Astrocyte of the cerebellum (primary cell): Measurements from ENCODE around the gene TRMT6.

Experiments used
- DNase-seq: peaks from one replicate; pipeline ENCODE4 v3.0.0-alpha.2; 2011; ENCODE audit warnings: low read depth
- H3K4me3 ChIP-seq: 2 replicates; pipeline ENCODE4 v1.5.1; 2011; ENCODE audit warnings: mild to moderate bottlenecking, low read depth, low read length, moderate library complexity
- in situ Hi-C: cut with HindIII; loops from 2 replicates; pipeline ENCODE4 v1.10.0; 2017; ENCODE audit warnings: low sequenced_read_pairs
- TF ChIP-seq, protein P1 (sequence below): IDR thresholded peaks from 2 replicates; pipeline ENCODE4 v1.5.1; 2012; ENCODE audit warnings: low read length, low read depth, moderate library complexity, mild to moderate bottlenecking; ENCODE audit errors: missing control alignments

Gene TRMT6, protein sequence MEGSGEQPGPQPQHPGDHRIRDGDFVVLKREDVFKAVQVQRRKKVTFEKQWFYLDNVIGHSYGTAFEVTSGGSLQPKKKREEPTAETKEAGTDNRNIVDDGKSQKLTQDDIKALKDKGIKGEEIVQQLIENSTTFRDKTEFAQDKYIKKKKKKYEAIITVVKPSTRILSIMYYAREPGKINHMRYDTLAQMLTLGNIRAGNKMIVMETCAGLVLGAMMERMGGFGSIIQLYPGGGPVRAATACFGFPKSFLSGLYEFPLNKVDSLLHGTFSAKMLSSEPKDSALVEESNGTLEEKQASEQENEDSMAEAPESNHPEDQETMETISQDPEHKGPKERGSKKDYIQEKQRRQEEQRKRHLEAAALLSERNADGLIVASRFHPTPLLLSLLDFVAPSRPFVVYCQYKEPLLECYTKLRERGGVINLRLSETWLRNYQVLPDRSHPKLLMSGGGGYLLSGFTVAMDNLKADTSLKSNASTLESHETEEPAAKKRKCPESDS

DNA sequence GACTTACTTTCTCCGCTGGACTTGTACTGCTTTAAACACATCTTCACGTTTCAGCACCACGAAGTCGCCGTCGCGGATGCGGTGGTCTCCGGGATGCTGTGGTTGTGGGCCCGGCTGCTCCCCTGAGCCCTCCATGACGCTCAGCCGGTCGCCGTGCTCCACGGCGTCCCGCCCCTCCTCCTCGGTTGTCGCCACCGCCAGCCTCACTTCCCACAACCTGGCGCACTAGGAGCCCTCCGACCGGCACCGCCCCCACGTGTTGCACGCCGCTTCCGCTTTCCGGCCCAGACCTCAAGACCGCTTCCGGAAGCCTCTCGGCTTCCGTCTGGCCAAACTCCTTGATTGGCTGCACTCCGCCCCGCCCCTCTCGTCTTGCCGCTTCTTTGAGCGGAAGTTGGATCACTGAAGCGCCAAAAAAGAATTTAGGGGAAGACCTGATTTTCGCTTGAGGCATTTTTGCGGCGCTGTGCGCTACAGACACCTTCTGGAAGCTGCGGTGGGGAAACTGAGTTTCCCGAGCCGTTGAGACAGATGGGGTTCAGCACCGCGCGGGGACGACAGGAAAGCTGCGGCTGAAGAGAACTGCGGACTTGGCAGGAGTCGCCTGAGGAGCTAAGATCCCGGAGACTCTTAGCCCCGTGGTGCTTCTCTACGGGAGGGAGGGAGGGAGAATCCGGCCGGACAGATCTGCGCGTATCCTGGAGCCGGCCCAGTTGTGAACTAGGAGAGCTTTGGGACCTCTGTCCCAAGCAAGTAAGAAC is at the start of gene TRMT6, which contains the start of gene MCM8:
TRMT6 (minus strand) TSS at position 263 of the 761 bp plus-strand sequence; CDS start at position 135, 128 bp downstream.
MCM8 (plus strand) TSS at position 382 of the 761 bp plus-strand sequence. CDS start 1,364 bp downstream, outside the sequence.
- in situ Hi-C loops, result no loop called here
- H3K4me3 ChIP-seq, result peak within 1 kb of the TSS; percentile 90
- TF ChIP-seq, protein P1, sequence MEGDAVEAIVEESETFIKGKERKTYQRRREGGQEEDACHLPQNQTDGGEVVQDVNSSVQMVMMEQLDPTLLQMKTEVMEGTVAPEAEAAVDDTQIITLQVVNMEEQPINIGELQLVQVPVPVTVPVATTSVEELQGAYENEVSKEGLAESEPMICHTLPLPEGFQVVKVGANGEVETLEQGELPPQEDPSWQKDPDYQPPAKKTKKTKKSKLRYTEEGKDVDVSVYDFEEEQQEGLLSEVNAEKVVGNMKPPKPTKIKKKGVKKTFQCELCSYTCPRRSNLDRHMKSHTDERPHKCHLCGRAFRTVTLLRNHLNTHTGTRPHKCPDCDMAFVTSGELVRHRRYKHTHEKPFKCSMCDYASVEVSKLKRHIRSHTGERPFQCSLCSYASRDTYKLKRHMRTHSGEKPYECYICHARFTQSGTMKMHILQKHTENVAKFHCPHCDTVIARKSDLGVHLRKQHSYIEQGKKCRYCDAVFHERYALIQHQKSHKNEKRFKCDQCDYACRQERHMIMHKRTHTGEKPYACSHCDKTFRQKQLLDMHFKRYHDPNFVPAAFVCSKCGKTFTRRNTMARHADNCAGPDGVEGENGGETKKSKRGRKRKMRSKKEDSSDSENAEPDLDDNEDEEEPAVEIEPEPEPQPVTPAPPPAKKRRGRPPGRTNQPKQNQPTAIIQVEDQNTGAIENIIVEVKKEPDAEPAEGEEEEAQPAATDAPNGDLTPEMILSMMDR, result no peak
- DNase-seq, result peak; percentile 87

DNA sequence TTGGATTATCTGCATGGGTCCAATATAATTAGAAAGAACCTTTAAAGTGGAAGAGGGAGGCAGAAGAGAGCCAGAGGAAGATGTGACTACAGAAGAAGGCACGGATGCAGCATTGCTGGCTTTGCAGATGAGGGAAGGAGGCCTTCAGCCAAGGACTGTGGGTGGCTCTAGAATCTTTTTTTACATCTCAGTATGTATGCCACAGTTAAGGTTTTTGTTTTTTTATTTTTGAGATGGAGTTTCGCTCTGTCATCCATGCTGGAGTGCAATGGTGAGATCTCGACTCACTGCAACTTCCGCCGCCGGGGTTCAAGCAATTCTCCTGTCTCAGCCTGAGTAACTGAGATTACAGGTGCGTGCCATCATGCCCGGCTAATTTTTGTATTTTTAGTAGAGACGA is 49.5 kb upstream of the TRMT6 start:
- TF ChIP-seq, protein P1, result no peak

DNA sequence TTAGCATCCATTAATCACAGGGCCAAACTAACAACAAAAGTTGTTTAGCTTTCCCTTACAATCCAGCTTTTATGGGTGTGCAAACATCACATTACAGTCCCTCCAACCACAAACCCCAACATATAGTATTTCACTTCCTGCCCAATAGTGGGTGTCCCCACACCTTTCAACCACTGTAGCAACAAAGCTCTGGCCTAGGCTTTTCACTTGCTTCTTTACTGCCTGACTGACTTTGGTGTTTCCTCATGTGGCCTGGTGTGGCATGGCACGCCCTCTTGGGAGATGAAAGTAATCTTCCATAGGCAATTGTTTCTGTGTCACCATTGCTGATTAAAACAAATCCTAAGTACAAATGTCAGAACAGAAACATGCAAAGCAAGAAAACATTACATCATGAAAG is 46.4 kb upstream of the TRMT6 start:
- no peak overlapping the region for H3K4me3 ChIP-seq
- TF ChIP-seq, protein P1, result no peak
- no peak for DNase-seq
- in situ Hi-C loops, result no loop called here

More for the DNA sequence above, 49.5 kb upstream of the TRMT6 start:
- in situ Hi-C loops, result no loop called here
- no peak for DNase-seq
- H3K4me3 ChIP-seq, result no peak overlapping the region

DNA sequence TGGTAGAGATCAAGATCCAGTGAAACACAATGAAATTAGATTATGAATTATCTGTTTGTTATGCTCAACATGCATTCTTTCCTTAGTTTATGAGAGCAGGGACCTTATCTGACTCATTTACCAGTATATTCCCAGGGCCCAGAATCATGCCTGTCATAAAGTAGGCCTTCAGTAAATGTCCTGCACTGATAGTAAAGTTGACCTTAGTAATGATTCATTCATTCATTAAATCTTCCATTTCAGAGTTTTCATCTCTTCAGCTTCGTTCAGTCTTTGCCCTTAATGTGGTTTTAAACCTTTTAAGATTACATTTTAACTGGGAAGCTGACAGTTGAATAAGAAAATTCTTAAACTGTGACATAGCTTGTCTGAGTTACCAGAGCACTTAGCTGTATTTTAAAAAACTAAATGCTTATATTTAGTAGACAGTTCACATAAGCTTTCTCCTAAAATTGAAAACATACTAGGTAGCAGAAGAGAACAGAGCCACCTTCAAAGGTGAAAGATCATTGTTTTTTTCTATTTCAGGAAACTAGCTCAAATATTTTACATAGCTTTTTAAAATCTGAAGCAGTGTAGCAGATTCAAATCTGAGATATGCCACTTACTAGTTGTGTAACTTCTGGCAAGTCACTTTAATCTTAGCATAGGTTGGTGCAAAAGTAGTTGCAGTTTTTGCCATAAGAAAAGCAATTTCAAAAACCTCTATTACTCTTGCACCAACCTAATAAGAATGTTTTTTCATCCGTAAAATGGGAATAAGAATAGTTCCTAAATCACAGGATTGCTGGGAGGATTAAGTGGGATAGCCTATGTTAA is 41.5 kb upstream of the TRMT6 start:
- TF ChIP-seq, protein P1, result no peak
- in situ Hi-C loops, result no loop called here

DNA sequence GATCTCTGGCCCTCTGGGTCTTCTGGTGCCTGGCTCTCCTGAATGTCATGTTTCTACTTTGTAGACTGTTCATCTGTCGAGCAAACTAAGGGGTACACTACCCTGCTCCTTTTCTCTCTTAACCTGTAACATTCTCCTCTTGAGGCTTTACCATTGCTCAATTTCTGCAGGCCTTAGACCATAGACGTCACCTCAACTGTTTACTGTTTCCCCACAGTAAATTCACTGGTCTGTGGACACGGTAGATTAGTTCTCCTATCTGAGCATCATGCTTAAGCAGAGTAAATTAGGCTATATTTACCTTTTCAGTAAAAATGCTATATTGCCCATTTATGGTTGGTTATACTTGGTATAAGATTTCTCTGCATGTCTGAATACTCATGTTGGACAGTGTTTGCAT is 40.6 kb upstream of the TRMT6 start:
- DNase-seq, result no peak
- no peak overlapping the region for H3K4me3 ChIP-seq
- in situ Hi-C loops, result no loop called here
- TF ChIP-seq, protein P1, result no peak

More for the DNA sequence above, 41.5 kb upstream of the TRMT6 start:
- DNase-seq, result no peak
- H3K4me3 ChIP-seq, result no peak overlapping the region

DNA sequence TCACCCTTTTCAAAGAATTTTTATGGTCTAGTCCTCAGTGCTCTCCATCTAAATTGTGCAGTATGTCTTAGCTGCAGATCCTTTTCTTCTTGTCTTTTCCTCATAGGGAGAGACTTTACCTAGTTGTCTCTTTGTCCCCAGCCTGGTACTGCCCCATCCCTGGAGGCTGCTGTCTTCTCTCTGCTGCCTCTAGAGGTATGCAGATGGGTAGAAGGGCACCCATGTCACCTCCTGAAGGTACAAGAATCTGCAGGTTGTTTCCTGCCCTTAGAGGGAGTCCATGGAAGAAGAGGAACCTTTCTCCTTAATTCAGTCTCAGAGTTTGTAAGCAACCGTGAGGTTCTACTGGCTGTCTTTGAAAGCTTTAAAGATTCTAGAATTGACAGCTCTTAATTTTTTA is 39.2 kb upstream of the TRMT6 start:
- TF ChIP-seq, protein P1, result no peak
- H3K4me3 ChIP-seq, result no peak overlapping the region
- in situ Hi-C loops, result no loop called here
- DNase-seq, result no peak
